ENCODE measurements around the gene LPXN.

Gene LPXN

GRCh38 chr11:58575377-58576020 lies at the start of gene LPXN:
TSS of gene LPXN (minus strand) at chr11:58575856. CDS start at chr11:58575772, 84 bp downstream.
- TF ChIP-seq JUND (IDR thresholded peaks at IDR 0.05; ENCODE audit: low read depth) = no peak
- in situ Hi-C loops (cut with HindIII; ENCODE audit: low pct_unique_long_range_greater_than_20kb, low sequenced_read_pairs) = no loop called here
- DNase-seq (ENCODE audit: low read depth in 1 of 2, low spot score in 1 of 2) = no peak

GRCh38 chr11:58625086-58625485 lies 49.4 kb upstream of the LPXN start:
- in situ Hi-C loops (cut with HindIII; ENCODE audit: low pct_unique_long_range_greater_than_20kb, low sequenced_read_pairs) = no loop called here
- no peak for DNase-seq (ENCODE audit: low read depth in 1 of 2, low spot score in 1 of 2)
- no peak for TF ChIP-seq JUND (IDR thresholded peaks at IDR 0.05; ENCODE audit: low read depth)

- no peak for DNase-seq (ENCODE audit: low read depth in 1 of 2, low spot score in 1 of 2)
- in situ Hi-C loops (cut with HindIII; ENCODE audit: low pct_unique_long_range_greater_than_20kb, low sequenced_read_pairs) = no loop called here
- no peak for TF ChIP-seq JUND (IDR thresholded peaks at IDR 0.05; ENCODE audit: low read depth)
Observed at GRCh38 chr11:58622344-58622743, 46.7 kb upstream of the LPXN start, which contains the start of gene CNTF. TSS of gene CNTF (plus strand) at chr11:58622665. CDS start at chr11:58622753, 88 bp downstream.

- DNase-seq (ENCODE audit: low read depth in 1 of 2, low spot score in 1 of 2) = no peak
- TF ChIP-seq JUND (IDR thresholded peaks at IDR 0.05; ENCODE audit: low read depth) = no peak
- in situ Hi-C loops (cut with HindIII; ENCODE audit: low pct_unique_long_range_greater_than_20kb, low sequenced_read_pairs) = no loop called here
Observed at GRCh38 chr11:58621586-58622262, 46.1 kb upstream of the LPXN start.

- in situ Hi-C loops (cut with HindIII; ENCODE audit: low pct_unique_long_range_greater_than_20kb, low sequenced_read_pairs) = no loop called here
- TF ChIP-seq JUND (IDR thresholded peaks at IDR 0.05; ENCODE audit: low read depth) = no peak
- DNase-seq (ENCODE audit: low read depth in 1 of 2, low spot score in 1 of 2) = no peak
Observed at GRCh38 chr11:58617976-58618557, 42.4 kb upstream of the LPXN start.

- in situ Hi-C loops (cut with HindIII; ENCODE audit: low pct_unique_long_range_greater_than_20kb, low sequenced_read_pairs) = no loop called here
- no peak for TF ChIP-seq JUND (IDR thresholded peaks at IDR 0.05; ENCODE audit: low read depth)
- DNase-seq (ENCODE audit: low read depth in 1 of 2, low spot score in 1 of 2) = no peak
Observed at GRCh38 chr11:58616594-58616993, 40.9 kb upstream of the LPXN start.

GRCh38 chr11:58615559-58615958 lies 39.9 kb upstream of the LPXN start:
- in situ Hi-C loops (cut with HindIII; ENCODE audit: low pct_unique_long_range_greater_than_20kb, low sequenced_read_pairs) = no loop called here
- no peak for DNase-seq (ENCODE audit: low read depth in 1 of 2, low spot score in 1 of 2)
- no peak for TF ChIP-seq JUND (IDR thresholded peaks at IDR 0.05; ENCODE audit: low read depth)

GRCh38 chr11:58613228-58613627 lies 37.6 kb upstream of the LPXN start:
- no peak for TF ChIP-seq JUND (IDR thresholded peaks at IDR 0.05; ENCODE audit: low read depth)
- DNase-seq (ENCODE audit: low read depth in 1 of 2, low spot score in 1 of 2) = no peak
- in situ Hi-C loops (cut with HindIII; ENCODE audit: low pct_unique_long_range_greater_than_20kb, low sequenced_read_pairs) = no loop called here

- TF ChIP-seq JUND (IDR thresholded peaks at IDR 0.05; ENCODE audit: low read depth) = no peak
- in situ Hi-C loops (cut with HindIII; ENCODE audit: low pct_unique_long_range_greater_than_20kb, low sequenced_read_pairs) = no loop called here
- DNase-seq (ENCODE audit: low read depth in 1 of 2, low spot score in 1 of 2) = no peak
Observed at GRCh38 chr11:58609723-58610122, 34.1 kb upstream of the LPXN start.

- TF ChIP-seq JUND (IDR thresholded peaks at IDR 0.05; ENCODE audit: low read depth) = no peak
- no peak for DNase-seq (ENCODE audit: low read depth in 1 of 2, low spot score in 1 of 2)
- in situ Hi-C loops (cut with HindIII; ENCODE audit: low pct_unique_long_range_greater_than_20kb, low sequenced_read_pairs) = no loop called here
Observed at GRCh38 chr11:58608331-58608730, 32.7 kb upstream of the LPXN start.

GRCh38 chr11:58606930-58607714 lies 31.5 kb upstream of the LPXN start:
- in situ Hi-C loops (cut with HindIII; ENCODE audit: low pct_unique_long_range_greater_than_20kb, low sequenced_read_pairs) = no loop called here
- TF ChIP-seq JUND (IDR thresholded peaks at IDR 0.05; ENCODE audit: low read depth) = no peak
- no peak for DNase-seq (ENCODE audit: low read depth in 1 of 2, low spot score in 1 of 2)

GRCh38 chr11:58600510-58600909 lies 24.9 kb upstream of the LPXN start:
- in situ Hi-C loops (cut with HindIII; ENCODE audit: low pct_unique_long_range_greater_than_20kb, low sequenced_read_pairs) = no loop called here
- no peak for TF ChIP-seq JUND (IDR thresholded peaks at IDR 0.05; ENCODE audit: low read depth)
- DNase-seq (ENCODE audit: low read depth in 1 of 2, low spot score in 1 of 2) = no peak
